Epidermal melanocyte (primary cell): ENCODE data around the gene RTBDN.
A peak's percentile ranks its signal among the peaks of the same experiment; 100 is the strongest.

Experiments used
- DNase-seq: peaks from one replicate; pipeline ENCODE4 v3.0.0; 2011; ENCODE audit warnings: low spot score; ENCODE audit not compliant: insufficient read length

Gene RTBDN

GRCh38 chr19:12782424-12783290 is 51.7 kb downstream of the RTBDN start:
- peak; percentile 83 for DNase-seq

GRCh38 chr19:12782174-12782423 is 52.3 kb downstream of the RTBDN start:
- no peak for DNase-seq

GRCh38 chr19:12779162-12779993 is 55.0 kb downstream of the RTBDN start:
- no peak for DNase-seq

- DNase-seq = no peak
Measured at GRCh38 chr19:12778905-12779161, 55.5 kb downstream of the RTBDN start.

GRCh38 chr19:12778017-12778904 is 56.1 kb downstream of the RTBDN start:
- no peak for DNase-seq

- peak; percentile 84 for DNase-seq
Measured at GRCh38 chr19:12777217-12778016, 57.0 kb downstream of the RTBDN start.
